GM12878 (cell line): Measurements from ENCODE around the gene VRTN. TPM values are rescaled to one million over a fixed set of nuclear protein-coding genes. Genes with fewer than 3 reads are reported as not detected.

ENCODE experiments used
- ATAC-seq: fragments of 200-7000 bp; cut with Tn5 transposase; 3 replicates; pipeline ENCODE4 v1.9.1; 2020; ENCODE audit warnings: mild to moderate bottlenecking, moderate library complexity
- BruUV-seq: library from RNA; stranded (reverse); fragments of 400-500 nt; replicated peaks from 2 replicates; lab custom pipeline; 2021; lab: Mats Ljungman, UMichigan
- CTCF ChIA-PET: fragments of 300-600 bp; sonication (Branson Sonifier 250); formaldehyde crosslinking; extraction: SDS; loops from one replicate; lab custom pipeline; 2021; ENCODE audit warnings: inconsistent platforms; lab: Yijun Ruan, JAX
- POLR2A ChIA-PET: fragments of 350-600 bp; formaldehyde crosslinking; extraction: SDS; loops from one replicate; lab custom pipeline; 2021; ENCODE audit warnings: inconsistent platforms; lab: Charles Lee
- RAD21 ChIA-PET: fragments of 300-600 bp; sonication (Branson Sonifier 250); formaldehyde crosslinking; loops from one replicate; lab custom pipeline; 2023; ENCODE audit warnings: antibody characterized with exemption; ENCODE audit not compliant: unreplicated experiment; lab: Charles Lee
- SMC1A ChIA-PET: fragments of 300-600 bp; sonication (Branson Sonifier 250); formaldehyde crosslinking; loops from one replicate; lab custom pipeline; 2023; ENCODE audit not compliant: unreplicated experiment, uncharacterized antibody; lab: Charles Lee
- DNase-seq: peaks from one replicate; pipeline ENCODE4 v3.0.0-alpha.2; 2011; ENCODE audit warnings: low read depth, low spot score
- FAIRE-seq: peaks from 3 replicates; lab custom pipeline; 2011; peaks lifted over from hg19 to GRCh38; lab: Jason Lieb, UNC
- H2AFZ ChIP-seq: 2 replicates; pipeline ENCODE4 v1.6.0; 2011; ENCODE audit warnings: low read depth, low read length, control low read depth; ENCODE audit not compliant: control insufficient read depth
- H3K27ac ChIP-seq: 2 replicates; pipeline ENCODE4 v1.5.1; 2011; ENCODE audit warnings: control low read depth; ENCODE audit not compliant: control insufficient read depth, insufficient read depth
- H3K27me3 ChIP-seq, 2 experiments: replicated peaks in 1 of 2; 2 replicates each; pipeline versions ENCODE4 v1.6.0 to v1.6.1; 2011; ENCODE audit warnings: low read length in 1 of 2; ENCODE audit not compliant: control insufficient read depth in 2 of 2, insufficient read depth in 2 of 2
- H3K36me3 ChIP-seq, 2 experiments: 2 replicates each; pipeline ENCODE4 v1.5.1; 2011; ENCODE audit warnings: low read length in 1 of 2; ENCODE audit not compliant: control insufficient read depth in 2 of 2, insufficient read depth in 2 of 2
- H3K4me1 ChIP-seq: 2 replicates; pipeline ENCODE4 v1.6.1; 2011; ENCODE audit warnings: mild to moderate bottlenecking, low read length, moderate library complexity, mixed read lengths; ENCODE audit not compliant: control insufficient read depth, insufficient read depth
- H3K4me2 ChIP-seq: 2 replicates; pipeline ENCODE4 v1.6.0; 2011; ENCODE audit warnings: control low read depth; ENCODE audit not compliant: control insufficient read depth, insufficient read depth
- H3K4me3 ChIP-seq: fragments of 200-600 bp; sonication (generic); 2 replicates; pipeline ENCODE4 v1.5.1; 2016
- H3K79me2 ChIP-seq: 2 replicates; pipeline ENCODE4 v1.6.0; 2011; ENCODE audit warnings: low read length; ENCODE audit not compliant: control insufficient read depth, insufficient read depth
- H3K9ac ChIP-seq: 2 replicates; pipeline ENCODE4 v1.8.0; 2011; ENCODE audit warnings: low read length, control low read depth, mixed read lengths; ENCODE audit not compliant: control insufficient read depth, insufficient read depth
- H3K9me3 ChIP-seq: replicated peaks from 3 replicates; pipeline ENCODE4 v1.5.1; 2011; ENCODE audit warnings: mild to moderate bottlenecking, low read length; ENCODE audit not compliant: control insufficient read depth, insufficient read depth
- H4K20me1 ChIP-seq: 2 replicates; pipeline ENCODE4 v1.6.0; 2011; ENCODE audit not compliant: control insufficient read depth, insufficient read depth
- BHLHE40 ChIP-seq, 2 experiments: fragments of 450-650 bp in 1 of 2; IDR thresholded peaks; 2 replicates each; pipeline ENCODE4 v1.6.1; 2011 to 2017; ENCODE audit warnings: low read depth in 2 of 2, borderline replicate concordance in 1 of 2, improper control_type of control experiment in 1 of 2, low read length in 1 of 2, mild to moderate bottlenecking in 1 of 2
- EED ChIP-seq: sonication (generic); IDR thresholded peaks from 2 replicates; pipeline ENCODE4 v1.6.1; 2016; ENCODE audit warnings: antibody characterized with exemption, low read depth
- EP300 ChIP-seq, 2 experiments: fragments of 150-350 bp in 1 of 2; IDR thresholded peaks; 2 replicates each; pipeline ENCODE4 v1.6.1; 2011 to 2012; ENCODE audit warnings: low read depth in 2 of 2, low read length in 2 of 2, borderline replicate concordance in 1 of 2, improper control_type of control experiment in 1 of 2, inconsistent platforms in 1 of 2; ENCODE audit not compliant: control insufficient read depth in 1 of 2
- IKZF2 ChIP-seq, 2 experiments: fragments of 450-650 bp; IDR thresholded peaks; 2 replicates each; pipeline ENCODE4 v1.6.1; 2017; ENCODE audit warnings: mild to moderate bottlenecking in 2 of 2, moderate library complexity in 2 of 2
- NBN ChIP-seq: fragments of 450-650 bp; IDR thresholded peaks from 2 replicates; pipeline ENCODE4 v1.6.1; 2016
- POLR2A ChIP-seq: IDR thresholded peaks from 2 replicates; pipeline ENCODE4 v1.6.1; 2011; ENCODE audit warnings: low read depth, mild to moderate bottlenecking, low read length
- POLR2AphosphoS5 ChIP-seq: IDR thresholded peaks from 2 replicates; pipeline ENCODE4 v1.6.1; 2011; ENCODE audit warnings: mild to moderate bottlenecking, low read length, inconsistent platforms
- RCOR1 ChIP-seq: conservative IDR thresholded peaks from 2 replicates; pipeline ENCODE4 v1.6.1; 2012; ENCODE audit warnings: low read depth, low read length, improper control_type of control experiment
- SUZ12 ChIP-seq: fragments of 200-600 bp; sonication (generic); IDR thresholded peaks from one replicate; pipeline ENCODE4 v1.6.1; 2018; ENCODE audit warnings: antibody characterized with exemption, mild to moderate bottlenecking; ENCODE audit not compliant: unreplicated experiment
- YY1 ChIP-seq: IDR thresholded peaks from 2 replicates; pipeline ENCODE4 v1.6.1; 2011; ENCODE audit warnings: low read depth, mild to moderate bottlenecking, low read length
- WGBS: methylation state at CpG from one replicate; pipeline ENCODE4 v1.1.6; 2016; ENCODE audit warnings: low lambda C conversion rate; ENCODE audit not compliant: insufficient replicate concordance, insufficient coverage; ENCODE audit errors: missing lambda C conversion rate; 5-methylcytosine and 5-hydroxymethylcytosine counted together
- in situ Hi-C: fragments of 300-500 bp; cut with MboI; formaldehyde crosslinking; loops from 9 replicates; pipeline ENCODE4 v1.14.3; 2018; ENCODE audit warnings: mixed read lengths
- intact Hi-C: fragments of 100-400 bp; cut with micrococcal nuclease; formaldehyde crosslinking; loops from one replicate; pipeline ENCODE4 v1.14.2; 2022; ENCODE audit not compliant: unreplicated experiment
- polyA plus RNA-seq, 11 experiments: library from polyadenylated mRNA; depleted of rRNA in 4 of 11; unstranded in 6 of 11; stranded (reverse) in 5 of 11; fragments of >200 nt; fragmentation: Nextera tagmentation in 4 of 11; fragmentation: Illumina TruSeq in 1 of 11; extraction: Ambion mirVana in 4 of 11; extraction: Trizol in 1 of 11; gene quantifications; 1 replicate in 1 of 11; 2 replicates in 10 of 11; pipeline versions ENCODE4 v1.2.1 to v1.2.3, GENCODE V29; 2011 to 2016; ENCODE audit warnings: inconsistent platforms in 2 of 11, missing spikeins in 2 of 11, low read depth in 1 of 11
- total RNA-seq, 4 experiments: library from RNA; depleted of rRNA in 3 of 4; stranded (reverse); fragments of >200 nt in 3 of 4; fragmentation: Illumina TruSeq in 1 of 4; extraction: Trizol in 1 of 4; gene quantifications; 2 replicates each; pipeline versions ENCODE4 v1.2.1 to v1.2.3, GENCODE V29; 2013 to 2021

The VRTN gene
- total and polyA plus RNA-seq, 10 of the 15 experiments (the other 5 are each of a cell fraction or from before 2014, with no cell fraction given): 0.31 TPM; not detected in 9

DNA sequence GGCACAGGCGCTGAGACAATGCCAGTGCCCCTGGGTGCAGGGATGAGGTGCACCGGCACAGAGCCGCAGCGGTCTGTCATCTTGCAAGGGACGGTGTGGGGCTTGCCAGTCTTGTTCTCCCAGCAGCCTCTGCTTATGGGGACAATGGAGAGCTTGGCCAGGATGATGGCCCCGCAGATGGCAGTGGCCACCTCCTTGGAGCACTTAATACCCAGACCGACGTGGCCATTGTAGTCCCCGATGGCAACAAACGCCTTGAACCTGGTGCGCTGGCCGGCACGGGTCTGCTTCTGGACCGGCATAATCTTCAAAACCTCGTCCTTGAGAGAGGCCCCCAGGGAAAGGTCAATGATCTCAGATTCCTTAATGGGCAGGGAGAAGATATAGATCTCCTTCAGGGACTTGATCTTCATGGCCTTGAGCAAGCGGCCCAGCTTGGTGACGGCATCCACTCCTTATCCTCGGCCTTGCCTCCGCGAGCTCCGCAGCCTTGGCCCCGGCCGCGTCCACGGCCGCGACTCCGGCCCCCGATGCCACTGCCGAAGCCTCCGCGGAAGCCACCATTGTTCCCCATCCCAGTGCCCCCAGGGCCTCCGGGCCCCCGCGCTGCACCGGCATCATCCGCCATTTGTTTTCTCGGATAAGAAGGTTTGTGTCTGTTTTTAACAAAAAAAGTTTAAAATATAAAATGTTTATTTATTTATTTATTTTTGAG is 29.9 kb downstream of the VRTN start:
- DNase-seq (no peak), ATAC-seq (no peak), FAIRE-seq (no peak)
- intact Hi-C loops (no loop called here), in situ Hi-C loops (no loop called here)
- 80% methylated on average over 37 of the region's 38 CpGs for WGBS
- no peak overlapping the region for H2AFZ ChIP-seq
- no peak overlapping the region for H3K4me2 ChIP-seq
- ChIA-PET RAD21 (no interaction called here), SMC1A (no interaction called here), CTCF (no interaction called here), POLR2A (no interaction called here)
- H3K9me3 ChIP-seq: no peaks in the 10 kb centered on the region
- no peaks in the 10 kb centered on the region for H3K36me3 ChIP-seq
- TF ChIP-seq BHLHE40 (IDR thresholded peaks at IDR 0.05; ENCODE audit: borderline replicate concordance in 1 of 2, low read depth in 2 of 2, low read length in 1 of 2) (no peak), SUZ12 (no peak), RCOR1 (no peak), NBN (no peak), POLR2AphosphoS5 (no peak), YY1 (no peak), EED (no peak), EP300 (IDR thresholded peaks at IDR 0.05; ENCODE audit: borderline replicate concordance in 1 of 2, control insufficient read depth in 1 of 2, low read depth in 2 of 2, low read length in 2 of 2) (no peak), IKZF2 (IDR thresholded peaks at IDR 0.05) (no peak), POLR2A (no peak)
- no peaks in the 10 kb centered on the region for H4K20me1 ChIP-seq
- BruUV-seq: no TSS peak
- H3K27ac ChIP-seq: no peak overlapping the region
- no peak overlapping the region for H3K4me3 ChIP-seq
- H3K27me3 ChIP-seq: no peaks in the 10 kb centered on the region
- no peaks in the 10 kb centered on the region for H3K4me1 ChIP-seq
- H3K9ac ChIP-seq: no peak overlapping the region
- H3K79me2 ChIP-seq: no peaks in the 10 kb centered on the region
